DOHH2 (cell line): Measurements from ENCODE around the gene PORCN.

ENCODE experiments used
- CTCF ChIP-seq: fragments of 200-600 bp; sonication (generic); IDR thresholded peaks from one replicate; pipeline ENCODE4 v1.5.1; 2014; ENCODE audit warnings: antibody characterized with exemption, mild to moderate bottlenecking, low read depth, low read length; ENCODE audit not compliant: poor library complexity, severe bottlenecking
- EZH2phosphoT487 ChIP-seq: fragments of 200-600 bp; sonication (generic); IDR thresholded peaks from 2 replicates; pipeline ENCODE4 v1.6.1; 2017; ENCODE audit warnings: borderline replicate concordance, mild to moderate bottlenecking, antibody characterized with exemption, low read length, moderate library complexity, mixed read lengths

DNA sequence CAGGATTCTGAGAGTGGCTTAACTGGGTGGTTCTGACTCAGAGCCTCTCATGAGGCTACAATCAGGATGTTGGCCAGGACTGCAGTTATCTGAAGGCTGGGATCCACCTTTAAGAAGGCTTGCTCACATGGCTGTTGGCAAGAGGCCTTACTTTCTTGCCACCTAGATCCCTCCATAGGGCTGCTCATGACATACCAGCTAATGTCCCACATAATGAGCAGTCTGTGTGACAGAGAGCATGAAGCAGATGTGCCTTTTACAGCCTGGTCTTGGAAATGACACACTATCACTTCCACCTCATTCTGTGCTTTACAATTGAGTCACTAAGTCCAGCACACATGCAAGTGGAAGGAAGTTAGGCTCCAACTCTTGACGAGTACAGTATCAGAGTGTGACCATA lies 61.2 kb downstream of the PORCN start:
- TF ChIP-seq CTCF, result no peak
- no peak for TF ChIP-seq EZH2phosphoT487
